ENCODE results near the gene POU3F3.

The POU3F3 gene

GRCh38 chr2:104853534-104854497 is at the start of gene POU3F3:
Gene POU3F3 (plus strand): TSS chr2:104854115. CDS start chr2:104855511, 1,396 bp downstream.
- no peak for DNase-seq

GRCh38 chr2:104804148-104804890 is 49.6 kb upstream of the POU3F3 start:
- no peak for DNase-seq

DNA sequence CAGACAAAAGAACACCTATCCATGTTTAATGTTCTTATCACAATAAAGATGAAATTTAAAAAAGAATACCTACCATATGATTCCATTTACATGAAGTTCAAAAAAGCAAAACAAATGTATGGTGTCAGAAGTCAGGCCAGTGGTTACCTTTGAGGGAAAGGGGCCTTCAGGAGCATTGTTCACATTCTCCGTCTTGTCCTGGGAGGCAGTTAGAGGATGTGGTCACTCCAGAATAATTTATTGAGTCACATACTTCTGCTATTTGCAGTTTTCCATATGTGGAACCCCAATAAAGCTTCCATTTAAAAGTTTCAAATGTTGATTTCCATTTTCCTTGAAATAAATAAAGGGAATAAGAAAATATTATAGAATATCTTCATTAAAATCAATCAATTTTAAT is 41.6 kb upstream of the POU3F3 start:
- DNase-seq = no peak

DNA sequence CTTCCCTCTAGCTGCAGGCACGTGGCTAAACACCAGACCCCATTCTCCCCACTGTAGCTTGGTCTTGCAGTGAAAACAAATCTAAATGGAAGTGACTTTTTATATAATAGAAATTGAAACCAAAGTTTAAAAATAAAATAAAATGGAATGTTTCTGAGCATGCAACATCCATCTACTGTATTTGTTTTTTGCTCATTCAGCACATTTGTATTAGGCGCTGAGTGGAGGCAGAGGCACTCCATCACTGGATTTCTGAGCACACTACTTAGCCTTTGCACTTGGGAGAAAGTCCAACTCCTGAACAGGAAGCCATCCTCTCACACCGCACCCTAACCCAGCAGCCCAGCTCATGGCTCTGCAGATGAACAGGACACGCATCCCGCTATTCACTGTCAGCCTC is 37.8 kb upstream of the POU3F3 start:
- DNase-seq = no peak

DNA sequence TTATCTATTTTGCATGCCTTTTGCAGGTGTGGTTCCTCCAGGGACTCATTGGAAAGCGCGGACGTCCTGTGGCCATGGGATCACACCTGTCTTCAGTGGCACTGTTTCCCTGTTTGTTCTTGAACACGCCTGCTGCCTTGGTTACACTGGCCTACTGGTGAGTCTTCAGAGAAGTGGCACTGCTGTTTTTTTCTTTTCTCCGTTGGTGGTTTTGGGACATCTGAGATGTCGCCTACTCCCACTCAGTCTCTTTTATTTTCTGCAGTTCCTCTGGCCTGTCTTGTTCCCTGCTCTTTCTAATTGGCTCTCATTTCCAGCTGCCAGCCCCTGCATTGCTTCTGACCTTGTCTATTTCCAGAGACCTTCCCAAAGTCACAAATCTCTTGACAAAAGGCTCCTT is 35.7 kb upstream of the POU3F3 start:
- DNase-seq = no peak

GRCh38 chr2:104820126-104820525 is 33.8 kb upstream of the POU3F3 start:
- no peak for DNase-seq

- no peak for DNase-seq
Measured at GRCh38 chr2:104825124-104825865, 28.6 kb upstream of the POU3F3 start.

DNA sequence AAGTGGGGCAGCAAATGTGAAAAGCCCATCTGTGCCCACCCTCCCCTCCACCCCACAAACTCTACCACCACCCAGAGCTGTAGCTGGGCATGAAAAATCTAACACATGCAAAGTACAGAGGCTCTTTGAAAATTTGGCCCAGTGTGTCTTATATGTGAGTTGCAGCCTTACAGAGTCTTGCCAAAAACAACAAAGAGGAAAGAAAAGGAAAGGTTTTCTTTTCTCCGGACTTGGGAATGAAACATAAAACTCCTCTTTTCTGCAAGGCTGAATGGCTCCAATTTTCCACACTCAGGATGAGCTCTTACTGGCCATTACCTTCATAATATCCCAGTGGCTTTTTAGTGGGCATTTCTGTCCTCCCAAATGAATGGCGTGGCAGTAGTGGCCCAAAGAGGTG is 27.9 kb upstream of the POU3F3 start:
- DNase-seq = no peak

GRCh38 chr2:104831742-104832141 is 22.2 kb upstream of the POU3F3 start:
- no peak for DNase-seq

GRCh38 chr2:104834431-104835153 is 19.3 kb upstream of the POU3F3 start:
- DNase-seq = no peak

DNA sequence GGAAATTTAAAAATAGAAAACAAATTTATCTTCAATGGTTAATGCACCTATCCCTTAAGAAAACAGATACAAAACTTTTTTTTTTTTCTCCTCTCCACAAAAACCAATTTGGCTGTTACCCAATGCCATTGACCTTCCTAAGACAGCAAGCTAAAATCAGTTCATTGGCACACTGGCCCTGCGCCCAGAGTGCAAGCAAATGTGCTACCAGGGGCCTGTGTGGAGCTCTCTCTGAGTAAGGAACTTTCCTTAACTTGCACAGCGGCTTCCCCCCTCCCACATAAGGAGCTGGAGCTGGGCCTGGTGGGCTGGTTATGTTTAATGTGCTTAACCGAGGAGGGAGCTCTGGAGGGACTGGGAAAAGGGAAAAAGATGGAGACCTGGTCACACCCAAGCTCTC is 17.6 kb upstream of the POU3F3 start:
- no peak for DNase-seq

- DNase-seq = no peak
Measured at GRCh38 chr2:104836841-104837240, 17.1 kb upstream of the POU3F3 start.

GRCh38 chr2:104840156-104840555 is 13.8 kb upstream of the POU3F3 start:
- DNase-seq = no peak

- DNase-seq = no peak
Measured at GRCh38 chr2:104840893-104841585, 12.9 kb upstream of the POU3F3 start.

DNA sequence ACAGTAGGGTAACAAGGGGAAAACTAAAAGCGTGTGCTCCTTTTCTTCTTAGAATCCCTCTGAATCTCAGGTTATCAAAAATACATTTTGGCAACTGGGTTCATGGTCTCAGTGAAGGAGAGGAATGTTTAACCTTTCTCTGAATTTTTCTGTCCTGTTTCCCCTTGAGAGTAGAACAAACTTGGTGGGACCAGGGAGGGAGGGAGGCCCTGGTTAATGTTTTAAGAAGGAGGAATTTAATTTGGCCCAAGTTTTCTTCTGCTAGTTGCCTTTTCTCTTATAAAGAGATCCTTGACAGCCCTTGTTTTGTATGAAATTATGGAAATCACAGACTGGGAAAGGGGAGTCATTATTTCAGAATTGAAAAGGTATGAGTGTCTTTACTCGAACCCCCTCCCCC is 12.2 kb upstream of the POU3F3 start:
- DNase-seq = no peak

DNA sequence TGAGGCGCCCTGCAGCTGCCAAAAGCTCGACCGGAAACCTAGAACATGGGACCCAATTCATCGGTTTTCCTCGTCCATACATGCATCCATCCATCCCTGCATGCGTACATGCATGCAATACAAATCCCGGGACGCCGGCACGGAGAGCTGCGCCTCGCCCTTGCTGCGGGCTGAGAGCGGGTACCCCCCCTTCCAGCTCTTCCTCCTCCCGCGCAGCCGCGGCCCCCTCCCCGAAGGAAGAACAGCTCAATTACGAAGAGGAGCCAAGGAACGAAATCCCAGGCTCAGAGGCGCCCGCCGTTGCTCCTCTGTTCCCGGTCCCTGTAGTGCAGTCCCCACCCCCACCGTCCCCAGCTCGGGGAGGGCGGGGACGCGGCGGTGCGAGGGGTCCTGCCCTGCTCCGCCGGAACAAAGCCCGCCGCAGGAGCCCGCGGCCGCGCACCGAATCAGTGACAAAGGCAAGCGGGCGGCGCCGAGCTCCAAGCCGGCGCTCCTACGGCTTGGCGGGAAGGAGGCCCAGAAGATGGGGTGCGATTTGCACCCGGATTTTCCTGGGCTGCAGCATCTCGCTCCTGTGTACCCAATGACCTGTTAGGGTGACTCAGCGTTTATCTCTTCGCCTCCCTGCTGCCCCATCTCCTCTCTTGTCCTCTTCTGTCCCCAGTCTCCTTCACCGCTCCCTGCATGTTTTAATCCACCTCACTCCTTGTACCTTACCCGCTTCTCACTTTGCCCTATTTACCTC is 8.9 kb upstream of the POU3F3 start:
- DNase-seq = no peak

GRCh38 chr2:104845552-104845931 is 8.4 kb upstream of the POU3F3 start:
- DNase-seq = no peak

DNA sequence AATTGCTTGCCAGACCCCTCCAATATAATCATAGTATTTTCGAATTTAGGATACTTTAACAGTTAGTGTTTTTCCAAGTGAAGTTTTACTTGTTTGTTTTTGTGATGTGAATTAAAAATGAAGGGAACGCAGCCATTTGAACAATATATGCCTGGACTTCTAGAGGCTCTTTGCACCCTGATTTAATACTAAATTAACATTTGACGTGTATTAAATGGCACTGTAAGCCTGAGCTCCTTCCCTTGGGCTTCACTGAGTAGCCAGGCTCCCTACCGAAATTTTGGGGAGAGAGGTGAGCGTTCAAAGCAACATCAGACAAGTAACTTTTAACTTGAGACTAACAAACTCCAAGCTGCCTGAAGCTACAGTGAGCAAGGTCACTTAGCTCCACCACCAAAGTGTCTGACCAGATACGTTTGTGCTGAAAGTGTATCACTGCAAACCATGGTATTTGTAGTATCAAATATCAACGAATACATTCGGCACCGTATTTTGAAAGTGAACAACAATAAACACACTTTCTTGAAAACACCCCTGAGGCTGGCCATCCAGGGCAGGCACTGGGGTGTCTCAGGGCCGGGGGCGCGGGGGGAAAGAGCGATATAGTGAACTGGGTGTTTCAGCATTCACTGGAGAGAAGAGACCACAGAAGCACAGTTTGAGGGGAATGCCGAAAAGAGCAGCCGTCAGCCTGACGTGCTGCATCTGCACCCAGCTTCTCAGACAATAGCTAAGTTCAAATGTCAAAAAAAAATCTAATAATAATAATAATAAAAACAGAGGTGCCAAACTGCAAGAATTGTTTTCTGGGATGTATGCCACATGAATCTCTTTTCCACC is 7.7 kb upstream of the POU3F3 start:
- no peak for DNase-seq

DNA sequence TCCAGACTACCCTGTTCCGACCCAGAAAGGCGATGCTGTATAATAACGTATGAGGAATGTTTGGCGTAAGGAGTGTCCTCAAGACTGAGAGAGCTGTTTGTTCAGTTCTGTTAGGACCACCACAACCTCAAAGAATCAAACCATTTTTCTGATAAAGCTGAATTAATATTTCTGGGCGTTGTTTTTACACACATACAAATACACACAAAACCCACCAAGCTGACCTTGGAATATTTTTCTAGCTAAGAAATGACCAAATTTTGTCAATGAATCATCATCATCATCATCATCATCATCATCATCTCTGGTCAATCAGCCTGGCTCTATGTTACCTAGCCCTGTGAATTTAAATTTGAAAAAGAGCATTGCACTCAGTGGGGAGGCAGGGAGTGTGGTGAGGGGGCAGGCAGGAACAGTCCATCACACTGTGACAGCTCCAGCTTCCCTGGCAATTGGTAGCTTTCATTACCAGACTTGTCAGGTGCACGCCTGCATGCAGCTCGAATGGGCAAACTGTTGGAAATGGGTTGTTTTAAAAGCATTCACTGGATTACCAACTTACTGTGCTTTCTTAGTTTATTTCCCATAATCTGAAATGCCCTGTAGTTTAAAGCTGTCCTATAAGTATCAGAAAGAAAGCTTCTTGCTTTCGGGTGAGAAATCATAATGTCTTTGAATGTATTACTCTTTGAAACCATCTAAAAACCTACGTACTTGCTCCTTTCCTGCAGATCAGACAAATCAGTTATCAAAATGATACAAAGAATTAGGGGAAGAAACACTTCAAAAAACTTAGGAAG is 6.9 kb upstream of the POU3F3 start:
- no peak for DNase-seq
